H1 (cell line): ENCODE results near the gene ISLR2. TPM values are rescaled to one million over a fixed set of nuclear protein-coding genes. Genes with fewer than 3 reads are reported as not detected.
A peak's percentile ranks its signal among the peaks of the same experiment; 100 is the strongest.
"Not testable (repeated sequence)": the region's sequence is repeated elsewhere in the genome, so short reads cannot be mapped to it uniquely, and the experiment has no call there.

Experiments used
- CTCF ChIA-PET: fragments of 300-600 bp; sonication (Branson Sonifier 250); formaldehyde crosslinking; loops from one replicate; lab custom pipeline; 2021; ENCODE audit not compliant: partially characterized antibody; lab: Charles Lee
- POLR2A ChIA-PET: fragments of 300-600 bp; sonication (Branson Sonifier 250); formaldehyde crosslinking; loops from one replicate; lab custom pipeline; 2021; ENCODE audit warnings: inconsistent platforms; ENCODE audit not compliant: partially characterized antibody; lab: Charles Lee
- DNase-seq, 2 experiments: peaks; one replicate each; pipeline versions ENCODE4 v3.0.0 to v3.0.0-alpha.2; 2010 to 2022; ENCODE audit warnings: low spot score in 2 of 2, low read depth in 1 of 2, mixed read lengths in 1 of 2
- FAIRE-seq: peaks from 2 replicates; lab custom pipeline; 2011; peaks lifted over from hg19 to GRCh38; lab: Jason Lieb, UNC
- H2AFZ ChIP-seq: 2 replicates; pipeline ENCODE4 v1.8.1; 2012; ENCODE audit warnings: low read length, inconsistent platforms
- H2AK5ac ChIP-seq: 2 replicates; pipeline ENCODE4 v1.6.1; 2013; ENCODE audit warnings: low read depth, low read length
- H2BK120ac ChIP-seq: replicated peaks from 2 replicates; pipeline ENCODE3; 2013; ENCODE audit warnings: low read depth, low read length, inconsistent platforms
- H2BK12ac ChIP-seq: 2 replicates; pipeline ENCODE4 v1.6.1; 2013; ENCODE audit warnings: low read depth, low read length
- H2BK15ac ChIP-seq: 2 replicates; pipeline ENCODE4 v1.6.1; 2013; ENCODE audit warnings: low read length
- H2BK20ac ChIP-seq: 2 replicates; pipeline ENCODE4 v1.6.1; 2013; ENCODE audit warnings: low read length
- H2BK5ac ChIP-seq: 2 replicates; pipeline ENCODE4 v1.6.1; 2013; ENCODE audit warnings: low read depth, low read length
- H3K14ac ChIP-seq: 2 replicates; pipeline ENCODE4 v1.6.1; 2013; ENCODE audit warnings: inconsistent platforms; ENCODE audit not compliant: insufficient read length
- H3K18ac ChIP-seq: 2 replicates; pipeline ENCODE4 v1.6.1; 2013; ENCODE audit warnings: low read length; ENCODE audit errors: extremely low read depth
- H3K23ac ChIP-seq: 2 replicates; pipeline ENCODE4 v1.6.1; 2013; ENCODE audit warnings: inconsistent platforms; ENCODE audit not compliant: insufficient read length
- H3K23me2 ChIP-seq: 2 replicates; pipeline ENCODE4 v1.6.1; 2013; ENCODE audit warnings: low read depth, low read length
- H3K27ac ChIP-seq: 2 replicates; pipeline ENCODE4 v1.6.1; 2011; ENCODE audit warnings: low read depth, low read length, inconsistent platforms
- H3K27me3 ChIP-seq, 4 experiments: replicated peaks in 1 of 4; 1 replicate in 1 of 4; 2 replicates in 3 of 4; pipeline versions ENCODE4 v1.6.1 to v1.8.1; 2011 to 2013; ENCODE audit warnings: low read length in 3 of 4, mild to moderate bottlenecking in 3 of 4, inconsistent platforms in 2 of 4, mixed read lengths in 2 of 4, moderate library complexity in 1 of 4; ENCODE audit not compliant: control insufficient read depth in 3 of 4, insufficient read depth in 3 of 4; ENCODE audit errors: extremely low read depth in 1 of 4
- H3K36me3 ChIP-seq, 4 experiments: 2 replicates each; pipeline versions ENCODE4 v1.6.1 to v1.8.1; 2011 to 2013; ENCODE audit warnings: mild to moderate bottlenecking in 4 of 4, low read length in 3 of 4, moderate library complexity in 2 of 4, control low read depth in 1 of 4, inconsistent platforms in 1 of 4; ENCODE audit not compliant: insufficient read depth in 4 of 4, control insufficient read depth in 2 of 4
- H3K4ac ChIP-seq: replicated peaks from 2 replicates; pipeline ENCODE3; 2013; ENCODE audit warnings: low read length, low read depth, mixed read lengths, inconsistent platforms; ENCODE audit not compliant: insufficient read length
- H3K4me1 ChIP-seq, 4 experiments: replicated peaks in 1 of 4; 1 replicate in 1 of 4; 2 replicates in 3 of 4; pipeline versions ENCODE4 v1.6.1 to v1.8.1; 2011 to 2013; ENCODE audit warnings: low read length in 3 of 4, inconsistent platforms in 2 of 4, mixed read lengths in 1 of 4; ENCODE audit not compliant: insufficient read depth in 4 of 4, control insufficient read depth in 3 of 4
- H3K4me2 ChIP-seq, 2 experiments: 2 replicates each; pipeline versions ENCODE4 v1.6.1 to v1.8.1; 2011 to 2013; ENCODE audit warnings: low read depth in 2 of 2, low read length in 2 of 2, control low read depth in 1 of 2, inconsistent platforms in 1 of 2, mild to moderate bottlenecking in 1 of 2; ENCODE audit not compliant: insufficient read depth in 1 of 2
- H3K4me3 ChIP-seq, 4 experiments: fragments of 200-600, 300-600 bp in 1 of 4; sonication (generic), shearing (Covaris generic), sonication (Bioruptor Twin) in 1 of 4; 2 replicates each; pipeline versions ENCODE4 v1.5.1 to v1.8.1; 2011 to 2016; ENCODE audit warnings: low read length in 4 of 4, low read depth in 3 of 4, control low read depth in 2 of 4, inconsistent platforms in 2 of 4, mild to moderate bottlenecking in 2 of 4, mixed read lengths in 1 of 4, moderate library complexity in 1 of 4; ENCODE audit not compliant: insufficient read depth in 2 of 4; ENCODE audit errors: extremely low read depth in 1 of 4
- H3K56ac ChIP-seq: replicated peaks from 2 replicates; pipeline ENCODE3; 2013; ENCODE audit warnings: low read depth, mild to moderate bottlenecking, mixed read lengths, low read length, inconsistent platforms; ENCODE audit not compliant: insufficient read length
- H3K79me1 ChIP-seq: 2 replicates; pipeline ENCODE4 v1.6.1; 2013; ENCODE audit warnings: low read depth, low read length, control low read depth
- H3K79me2 ChIP-seq, 2 experiments: 2 replicates each; pipeline versions ENCODE4 v1.6.1 to v1.8.1; 2012 to 2013; ENCODE audit warnings: low read length in 2 of 2, mild to moderate bottlenecking in 2 of 2, inconsistent platforms in 1 of 2; ENCODE audit not compliant: insufficient read depth in 2 of 2, control insufficient read depth in 1 of 2
- H3K9ac ChIP-seq, 4 experiments: replicated peaks in 1 of 4; 1 replicate in 1 of 4; 2 replicates in 3 of 4; pipeline versions ENCODE4 v1.6.1 to v1.8.1; 2011 to 2013; ENCODE audit warnings: low read depth in 3 of 4, low read length in 3 of 4, control low read depth in 2 of 4, mild to moderate bottlenecking in 2 of 4, moderate library complexity in 2 of 4, inconsistent platforms in 1 of 4; ENCODE audit errors: extremely low read depth in 1 of 4
- H3K9me3 ChIP-seq, 2 experiments: 2 replicates each; pipeline versions ENCODE4 v1.6.1 to v1.8.1; 2012 to 2013; ENCODE audit warnings: mild to moderate bottlenecking in 2 of 2, moderate library complexity in 2 of 2, control low read depth in 1 of 2, inconsistent platforms in 1 of 2, low read depth in 1 of 2, low read length in 1 of 2, mixed read lengths in 1 of 2; ENCODE audit not compliant: insufficient read depth in 2 of 2
- H4K20me1 ChIP-seq, 2 experiments: replicated peaks in 1 of 2; 2 replicates each; pipeline versions ENCODE3 to v1.8.1; 2011 to 2013; ENCODE audit warnings: inconsistent platforms in 2 of 2, low read length in 2 of 2, mild to moderate bottlenecking in 1 of 2; ENCODE audit not compliant: insufficient read depth in 2 of 2, control insufficient read depth in 1 of 2
- H4K5ac ChIP-seq: 2 replicates; pipeline ENCODE4 v1.6.1; 2013; ENCODE audit warnings: low read length, low read depth, mixed read lengths, inconsistent platforms; ENCODE audit not compliant: insufficient read length
- H4K8ac ChIP-seq: 2 replicates; pipeline ENCODE4 v1.8.0; 2013; ENCODE audit warnings: mild to moderate bottlenecking, moderate library complexity, low read length, inconsistent platforms; ENCODE audit not compliant: insufficient read depth; ENCODE audit errors: extremely low read depth
- H4K91ac ChIP-seq: replicated peaks from 2 replicates; pipeline ENCODE3; 2013; ENCODE audit warnings: low read length, mixed read lengths, inconsistent platforms; ENCODE audit not compliant: insufficient read length
- CTCF ChIP-seq, 3 experiments: IDR thresholded peaks; 1 replicate in 2 of 3; 2 replicates in 1 of 3; pipeline versions ENCODE4 v1.5.1 to v1.6.1; 2011; ENCODE audit warnings: low read length in 3 of 3, mild to moderate bottlenecking in 3 of 3, inconsistent platforms in 2 of 3, low read depth in 1 of 3, moderate library complexity in 1 of 3; ENCODE audit not compliant: insufficient read depth in 1 of 3; ENCODE audit errors: control extremely low read depth in 1 of 3
- RAD21 ChIP-seq, 2 experiments: IDR thresholded peaks in 1 of 2; conservative IDR thresholded peaks in 1 of 2; 2 replicates each; pipeline ENCODE4 v1.6.1; 2011; ENCODE audit warnings: low read depth in 2 of 2, low read length in 2 of 2, improper control_type of control experiment in 1 of 2, inconsistent platforms in 1 of 2, mild to moderate bottlenecking in 1 of 2, moderate library complexity in 1 of 2
- WGBS, 2 experiments: shearing (Covaris generic) in 1 of 2; methylation state at CpG; one replicate each; pipeline versions ENCODE4 v1.1.6 to v1.1.7; 2013 to 2015; ENCODE audit warnings: low lambda C conversion rate in 2 of 2, mixed read lengths in 2 of 2, inconsistent platforms in 1 of 2, low coverage in 1 of 2, missing lambda C conversion rate in 1 of 2; ENCODE audit not compliant: insufficient replicate concordance in 2 of 2, insufficient coverage in 1 of 2, insufficient read length in 1 of 2; ENCODE audit errors: extremely low coverage in 1 of 2, missing lambda C conversion rate in 1 of 2; 5-methylcytosine and 5-hydroxymethylcytosine counted together
- polyA plus RNA-seq, 7 experiments: library from polyadenylated mRNA; depleted of rRNA in 3 of 7; stranded (reverse) in 5 of 7; unstranded in 2 of 7; fragments of >200 nt in 5 of 7; fragments of 200-250 nt in 2 of 7; gene quantifications; 1 replicate in 5 of 7; 2 replicates in 1 of 7; 4 replicates in 1 of 7; pipeline versions ENCODE4 v1.2.1 to v1.2.3, GENCODE V29; 2011 to 2013; ENCODE audit warnings: missing spikeins in 2 of 7, mixed read lengths in 2 of 7
- total RNA-seq: library from RNA; stranded (reverse); fragmentation: NEBNext Ultra II Directional; extraction: Animal tissue kit (Norgen Biotek cat#: 25700); gene quantifications from 2 replicates; pipeline ENCODE4 v1.2.1, GENCODE V29; 2021

Gene ISLR2
- total and polyA plus RNA-seq, 2 of the 8 experiments (the other 6 are each of a cell fraction or from before 2014, with no cell fraction given): 0.47 to 0.58 TPM

GRCh38 chr15:74108611-74109010, 21.8 kb upstream of the ISLR2 start:
- not testable (repeated sequence) for H3K23ac ChIP-seq, H2BK15ac ChIP-seq, H2BK12ac ChIP-seq, H2BK5ac ChIP-seq, H4K91ac ChIP-seq, H3K9ac ChIP-seq, H3K36me3 ChIP-seq, H2AK5ac ChIP-seq, H3K79me1 ChIP-seq, H2AFZ ChIP-seq, H3K27ac ChIP-seq, H3K79me2 ChIP-seq, H2BK120ac ChIP-seq, H3K4me2 ChIP-seq, H3K27me3 ChIP-seq, H3K23me2 ChIP-seq, H3K4ac ChIP-seq, H3K56ac ChIP-seq, H3K4me1 ChIP-seq, H3K18ac ChIP-seq, H2BK20ac ChIP-seq, H4K20me1 ChIP-seq, H3K4me3 ChIP-seq, H3K9me3 ChIP-seq, H3K14ac ChIP-seq, H4K5ac ChIP-seq, H4K8ac ChIP-seq
- 79% methylated on average over 6 of the region's 6 CpGs; no CpG with 5 or more reads in 1 of the 2 experiments for WGBS, 2 experiments
- FAIRE-seq (peak; percentile 69), DNase-seq (peak in 1 of 2 experiments; percentile 88)
- TF ChIP-seq CTCF (IDR thresholded peaks at IDR 0.05; ENCODE audit: control extremely low read depth in 1 of 3, insufficient read depth in 1 of 3, low read depth in 1 of 3, low read length in 3 of 3): peak; percentile 34 to 59 (median 59)
- TF ChIP-seq RAD21 (IDR thresholded peaks at IDR 0.05 in 1 of 2, conservative IDR thresholded peaks at IDR 0.05 in 1 of 2; ENCODE audit: low read depth in 2 of 2, low read length in 2 of 2): peak; percentile 26 to 35; a peak in 3 of 4 replicates
- POLR2A ChIA-PET: interaction anchor here (1.2 kb wide), 1 partner anchor 55 kb away, joined by 3 read pairs; no protein-coding TSS in a partner anchor
- CTCF ChIA-PET: interaction anchor here (0.6 to 3.2 kb wide), 12 partner anchors 9 to 212 kb away, joined by 3 to 20 read pairs (median 5); no protein-coding TSS in a partner anchor
